ENCODE data around the gene TACR1.

Gene TACR1

GRCh38 chr2:75142081-75142480 lies 57.2 kb downstream of the TACR1 start:
- no peak for DNase-seq

GRCh38 chr2:75140288-75140687 lies 59.0 kb downstream of the TACR1 start:
- no peak for DNase-seq

- no peak for DNase-seq
These were observed 60.1 kb downstream of the TACR1 start for GRCh38 chr2:75139171-75139570.

- DNase-seq: no peak
These were observed 60.8 kb downstream of the TACR1 start for GRCh38 chr2:75138528-75138927.

- DNase-seq: no peak
These were observed 63.4 kb downstream of the TACR1 start for GRCh38 chr2:75135776-75136400.

- DNase-seq: no peak
These were observed 64.5 kb downstream of the TACR1 start for GRCh38 chr2:75134860-75135259.

GRCh38 chr2:75133621-75134570 lies 65.4 kb downstream of the TACR1 start:
- no peak for DNase-seq

- DNase-seq: no peak
These were observed 69.1 kb downstream of the TACR1 start for GRCh38 chr2:75130171-75130570.

- DNase-seq: no peak
These were observed 75.4 kb downstream of the TACR1 start for GRCh38 chr2:75123876-75124275.

- no peak for DNase-seq
These were observed 86.0 kb downstream of the TACR1 start for GRCh38 chr2:75113231-75113869.

- DNase-seq: no peak
These were observed 90.3 kb downstream of the TACR1 start for GRCh38 chr2:75108937-75109482.

- DNase-seq: no peak
These were observed 97.3 kb downstream of the TACR1 start for GRCh38 chr2:75102011-75102410.

- DNase-seq: no peak
These were observed 98.5 kb downstream of the TACR1 start for GRCh38 chr2:75100801-75101151.

GRCh38 chr2:75100011-75100800 lies 99.1 kb downstream of the TACR1 start:
- no peak for DNase-seq

GRCh38 chr2:75099521-75099922 lies 99.8 kb downstream of the TACR1 start:
- no peak for DNase-seq

GRCh38 chr2:75098856-75099255 lies 100.5 kb downstream of the TACR1 start:
- DNase-seq: no peak

GRCh38 chr2:75097831-75098230 lies 101.5 kb downstream of the TACR1 start:
- DNase-seq: no peak

GRCh38 chr2:75094405-75094804 lies 104.9 kb downstream of the TACR1 start:
- DNase-seq: no peak

GRCh38 chr2:75090770-75091515 lies 108.4 kb downstream of the TACR1 start:
- DNase-seq: no peak

GRCh38 chr2:75089471-75089870 lies 109.8 kb downstream of the TACR1 start:
- DNase-seq: no peak

- DNase-seq: no peak
These were observed 110.5 kb downstream of the TACR1 start for GRCh38 chr2:75088791-75089190.

- DNase-seq: no peak
These were observed 111.6 kb downstream of the TACR1 start for GRCh38 chr2:75087736-75088135.

Data from stimulated activated CD4-positive, alpha-beta T cell treated with anti-CD3 and anti-CD28 coated beads, Interleukin-1b, Interleukin-23, amount 100 ng/mL, for 48 hours (primary cell).